WTC11 (cell line): ENCODE measurements around the gene ZNF343. TPM values are rescaled to one million over a fixed set of nuclear protein-coding genes. Genes with fewer than 3 reads are reported as not detected.

ENCODE experiments used
- ATAC-seq: fragments of 200-7000 bp; cut with Tn5 transposase; 2 replicates; pipeline ENCODE4 v1.10.0; 2021; ENCODE audit warnings: mild to moderate bottlenecking, moderate library complexity
- CTCF ChIA-PET: fragments of 300-600 bp; sonication (Branson Sonifier 250); formaldehyde crosslinking; loops from one replicate; lab custom pipeline; 2021; ENCODE audit warnings: antibody characterized with exemption; lab: Charles Lee
- POLR2A ChIA-PET: fragments of 350-600 bp; sonication (Branson Sonifier 250); formaldehyde crosslinking; loops from one replicate; lab custom pipeline; 2021; ENCODE audit warnings: antibody characterized with exemption; lab: Charles Lee
- DNase-seq: peaks from one replicate; pipeline ENCODE4 v3.0.0; 2021; ENCODE audit warnings: low spot score
- H3K27ac Mint-ChIP-seq: 2 replicates; pipeline ENCODE4 v1.8.0; 2021; ENCODE audit warnings: mixed read lengths
- H3K27me3 Mint-ChIP-seq: 2 replicates; pipeline ENCODE4 v1.8.0; 2021; ENCODE audit warnings: low read depth, mild to moderate bottlenecking, moderate library complexity, mixed read lengths
- H3K36me3 Mint-ChIP-seq: 2 replicates; pipeline ENCODE4 v1.8.0; 2021; ENCODE audit warnings: mixed read lengths
- H3K4me1 Mint-ChIP-seq: 2 replicates; pipeline ENCODE4 v1.8.0; 2022; ENCODE audit warnings: mixed read lengths
- H3K4me3 Mint-ChIP-seq: 2 replicates; pipeline ENCODE4 v1.8.0; 2021; ENCODE audit warnings: mild to moderate bottlenecking, moderate library complexity, mixed read lengths
- H3K9me3 Mint-ChIP-seq: 2 replicates; pipeline ENCODE4 v1.8.0; 2021; ENCODE audit warnings: mixed read lengths
- GABPB1 ChIP-seq: sonication (generic); formaldehyde crosslinking; IDR thresholded peaks from 2 replicates; pipeline ENCODE4 v1.8.1; 2023; ENCODE audit warnings: mild to moderate bottlenecking, missing genetic modification reagents
- KAT7 ChIP-seq: sonication (generic); formaldehyde crosslinking; IDR thresholded peaks from 2 replicates; pipeline ENCODE4 v1.8.1; 2023; ENCODE audit warnings: missing genetic modification reagents, mild to moderate bottlenecking, borderline replicate concordance
- MXD4 ChIP-seq: fragments of 250-450 bp; sonication (Bioruptor Pico); IDR thresholded peaks from 2 replicates; pipeline ENCODE4 v1.8.0; 2021; ENCODE audit warnings: mild to moderate bottlenecking, moderate library complexity, borderline replicate concordance
- NFE2L1 ChIP-seq: sonication (generic); formaldehyde crosslinking; IDR thresholded peaks from 2 replicates; pipeline ENCODE4 v1.8.1; 2023; ENCODE audit warnings: missing genetic modification reagents
- PRRX2 ChIP-seq: fragments of 250-450 bp; sonication (Bioruptor Pico); IDR thresholded peaks from 2 replicates; pipeline ENCODE4 v1.8.0; 2021; ENCODE audit warnings: mild to moderate bottlenecking
- RORB ChIP-seq: fragments of 250-450 bp; sonication (Bioruptor Pico); IDR thresholded peaks from 2 replicates; pipeline ENCODE4 v1.9.0; 2021; ENCODE audit warnings: mild to moderate bottlenecking
- SMAD3 ChIP-seq: sonication (generic); formaldehyde crosslinking; IDR thresholded peaks from 2 replicates; pipeline ENCODE4 v1.8.0; 2022; ENCODE audit warnings: missing genetic modification reagents, mild to moderate bottlenecking, borderline replicate concordance
- ZNF121 ChIP-seq: sonication (generic); formaldehyde crosslinking; IDR thresholded peaks from 2 replicates; pipeline ENCODE4 v1.8.0; 2023; ENCODE audit warnings: missing genetic modification reagents
- ZNF423 ChIP-seq: fragments of 250-450 bp; sonication (Bioruptor Pico); IDR thresholded peaks from 2 replicates; pipeline ENCODE4 v2.1.2; 2022; ENCODE audit warnings: mild to moderate bottlenecking, moderate library complexity
- total RNA-seq: library from RNA; stranded (reverse); gene quantifications from 3 replicates; pipeline ENCODE4 v1.2.3, GENCODE V29; 2021
- TF ChIP-seq, protein P1 (sequence below): fragments of 250-450 bp; sonication (Bioruptor Pico); conservative IDR thresholded peaks from 2 replicates; pipeline ENCODE4 v1.9.0; 2021; ENCODE audit warnings: mild to moderate bottlenecking
- TF ChIP-seq, protein P2 (sequence below): sonication (generic); formaldehyde crosslinking; conservative IDR thresholded peaks from 2 replicates; pipeline ENCODE4 v1.8.1; 2022; ENCODE audit warnings: mild to moderate bottlenecking, missing genetic modification reagents
- TF ChIP-seq, protein P3 (sequence below): sonication (generic); formaldehyde crosslinking; IDR thresholded peaks from 2 replicates; pipeline ENCODE4 v1.8.1; 2022; ENCODE audit warnings: low read depth, mild to moderate bottlenecking, moderate library complexity, missing genetic modification reagents, borderline replicate concordance
- TF ChIP-seq, protein P4 (sequence below): sonication (generic); formaldehyde crosslinking; IDR thresholded peaks from 2 replicates; pipeline ENCODE4 v1.8.1; 2023; ENCODE audit warnings: mild to moderate bottlenecking, missing genetic modification reagents, borderline replicate concordance
- TF ChIP-seq, protein P5 (sequence below): sonication (generic); formaldehyde crosslinking; IDR thresholded peaks from 2 replicates; pipeline ENCODE4 v1.8.0; 2023; ENCODE audit warnings: mild to moderate bottlenecking, missing genetic modification reagents
- TF ChIP-seq, protein P6 (sequence below): sonication (generic); formaldehyde crosslinking; IDR thresholded peaks from 2 replicates; pipeline ENCODE4 v1.8.0; 2023; ENCODE audit warnings: missing genetic modification reagents, mild to moderate bottlenecking, borderline replicate concordance

Gene ZNF343
- total RNA-seq, 1 experiment from 2014 or later, result 7.6 TPM

DNA sequence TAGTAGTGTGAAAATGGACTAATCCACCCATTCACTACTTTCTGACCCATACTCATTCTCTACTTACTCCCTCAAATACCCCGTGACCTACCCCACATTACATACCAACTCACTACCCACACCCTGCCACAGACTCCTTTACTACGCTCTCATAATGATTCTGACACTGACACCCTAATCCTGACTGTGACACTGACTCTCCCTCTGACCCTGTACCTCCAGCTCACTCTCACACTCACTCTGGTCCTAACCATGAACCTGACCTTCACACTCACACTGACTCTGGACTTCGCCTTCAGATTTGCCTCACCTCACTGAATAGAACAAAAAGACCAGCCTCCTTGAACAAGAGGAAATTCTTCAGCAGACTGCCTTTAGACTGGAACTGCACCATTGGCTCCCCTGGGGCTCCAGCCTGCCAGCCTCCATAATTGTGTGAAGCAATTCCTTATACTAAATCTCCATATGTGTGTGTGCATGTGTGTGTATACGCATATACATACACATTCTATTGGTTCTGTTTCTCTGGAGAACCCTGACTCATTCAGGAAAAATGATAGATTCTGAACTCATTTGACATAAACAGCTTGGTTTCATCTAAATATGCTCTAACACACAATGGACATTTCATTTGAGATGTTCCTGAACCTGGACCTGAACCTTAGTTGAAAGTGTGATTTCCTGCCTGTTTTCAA, 10.5 kb upstream of the ZNF343 start:
- DNase-seq (no peak), ATAC-seq (no peak)
- Mint-ChIP-seq H3K9me3 (no peaks in the 10 kb centered on the region), H3K4me1 (no peaks in the 10 kb centered on the region), H3K27me3 (peaks cover 60% of the 10 kb centered on the region), H3K4me3 (no peak overlapping the region), H3K27ac (no peak overlapping the region), H3K36me3 (no peaks in the 10 kb centered on the region)
- no peak for TF ChIP-seq GABPB1
- TF ChIP-seq, protein P1, sequence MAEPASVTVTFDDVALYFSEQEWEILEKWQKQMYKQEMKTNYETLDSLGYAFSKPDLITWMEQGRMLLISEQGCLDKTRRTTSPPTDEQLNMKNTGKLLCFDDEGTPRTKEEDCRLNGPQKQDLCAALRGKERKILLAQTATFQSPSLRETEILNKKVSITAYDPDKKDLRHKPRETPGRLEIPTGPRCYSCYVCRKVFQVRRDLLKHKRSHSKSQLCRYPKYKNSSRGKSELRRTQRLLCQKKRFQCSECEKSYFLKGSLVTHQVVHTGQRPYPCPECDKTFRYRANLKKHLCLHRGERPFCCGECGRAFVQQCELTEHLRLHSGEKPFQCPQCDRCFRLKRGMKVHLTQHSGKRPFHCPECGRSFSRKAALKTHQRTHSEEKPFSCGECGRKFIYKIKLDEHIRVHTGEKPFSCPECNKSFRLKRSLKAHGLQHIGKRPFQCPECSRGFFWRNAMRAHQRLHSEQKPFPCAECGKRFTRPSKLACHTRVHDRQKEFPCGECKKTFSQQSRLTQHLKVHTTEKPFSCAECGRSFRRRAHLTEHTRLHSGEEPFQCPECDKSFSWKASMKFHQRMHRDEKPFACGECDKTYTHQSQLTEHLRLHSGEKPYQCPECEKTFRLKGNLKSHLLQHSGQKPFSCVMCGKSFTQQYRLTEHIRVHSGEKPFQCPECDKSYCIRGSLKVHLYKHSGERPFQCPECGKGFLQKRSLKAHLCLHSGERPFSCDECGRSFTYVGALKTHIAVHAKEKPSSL (CRISPR knock-in tag), result no peak
- CTCF ChIA-PET, result no interaction called here
- POLR2A ChIA-PET, result interaction anchor here (0.5 kb wide), 1 partner anchor 15 kb away, joined by 3 read pairs; no protein-coding TSS in a partner anchor

DNA sequence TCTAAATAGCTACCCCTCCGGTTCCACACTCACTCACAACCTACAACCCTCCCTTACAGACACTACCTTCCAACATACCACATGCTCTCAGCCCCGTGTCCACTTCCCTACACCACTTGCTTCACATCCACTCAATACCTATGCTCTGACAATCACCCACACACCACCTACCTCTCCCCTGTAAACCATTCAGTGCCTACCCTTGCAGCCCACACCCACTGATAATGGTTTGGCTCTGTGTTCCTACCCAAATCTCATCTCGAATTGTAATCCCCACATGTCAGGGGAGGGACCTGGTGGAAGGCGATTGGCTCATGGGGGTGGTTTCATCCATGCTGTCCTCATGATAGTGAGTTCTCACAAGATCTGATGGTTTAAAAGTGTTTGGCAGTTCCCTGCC, 9.8 kb upstream of the ZNF343 start:
- no peak overlapping the region for H3K27ac Mint-ChIP-seq
- ATAC-seq (no peak), DNase-seq (no peak)
- H3K4me1 Mint-ChIP-seq, result no peaks in the 10 kb centered on the region
- POLR2A ChIA-PET, result no interaction called here
- no peaks in the 10 kb centered on the region for H3K9me3 Mint-ChIP-seq
- no peak for TF ChIP-seq SMAD3 (CRISPR knock-in tag)
- H3K27me3 Mint-ChIP-seq, result peaks cover 53% of the 10 kb centered on the region
- no peaks in the 10 kb centered on the region for H3K36me3 Mint-ChIP-seq
- CTCF ChIA-PET, result no interaction called here
- no peak overlapping the region for H3K4me3 Mint-ChIP-seq

DNA sequence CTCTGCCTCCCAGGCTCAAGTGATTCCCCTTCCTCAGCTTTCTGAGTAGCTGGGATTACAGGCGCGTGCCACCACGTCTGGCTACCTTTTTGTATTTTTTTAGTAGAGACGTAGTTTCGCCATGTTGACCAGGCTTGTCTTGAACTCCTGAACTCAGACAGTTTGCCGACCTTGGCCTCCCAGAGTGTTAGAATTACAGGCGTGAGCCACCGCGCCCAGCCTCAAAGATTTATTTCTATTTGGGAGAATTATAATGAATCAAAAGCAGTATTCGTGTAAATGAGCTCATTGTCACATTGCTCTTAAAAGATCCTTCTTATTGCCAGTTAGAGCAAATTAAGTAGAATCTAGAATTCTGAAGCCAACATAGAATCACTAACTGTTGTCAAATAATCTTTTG, 9.4 kb upstream of the ZNF343 start:
- no peaks in the 10 kb centered on the region for H3K4me1 Mint-ChIP-seq
- ChIA-PET CTCF (no interaction called here), POLR2A (no interaction called here)
- ATAC-seq (no peak), DNase-seq (no peak)
- H3K36me3 Mint-ChIP-seq, result no peaks in the 10 kb centered on the region
- no peak overlapping the region for H3K4me3 Mint-ChIP-seq
- H3K27me3 Mint-ChIP-seq, result peaks cover 48% of the 10 kb centered on the region
- H3K27ac Mint-ChIP-seq, result no peak overlapping the region
- H3K9me3 Mint-ChIP-seq, result no peaks in the 10 kb centered on the region
- TF ChIP-seq NFE2L1 (CRISPR knock-in tag), result no peak
- no peak for TF ChIP-seq GABPB1
- TF ChIP-seq, protein P2, sequence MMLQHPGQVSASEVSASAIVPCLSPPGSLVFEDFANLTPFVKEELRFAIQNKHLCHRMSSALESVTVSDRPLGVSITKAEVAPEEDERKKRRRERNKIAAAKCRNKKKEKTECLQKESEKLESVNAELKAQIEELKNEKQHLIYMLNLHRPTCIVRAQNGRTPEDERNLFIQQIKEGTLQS, result no peak
- no peak for TF ChIP-seq MXD4 (CRISPR knock-in tag)
- TF ChIP-seq, protein P3, sequence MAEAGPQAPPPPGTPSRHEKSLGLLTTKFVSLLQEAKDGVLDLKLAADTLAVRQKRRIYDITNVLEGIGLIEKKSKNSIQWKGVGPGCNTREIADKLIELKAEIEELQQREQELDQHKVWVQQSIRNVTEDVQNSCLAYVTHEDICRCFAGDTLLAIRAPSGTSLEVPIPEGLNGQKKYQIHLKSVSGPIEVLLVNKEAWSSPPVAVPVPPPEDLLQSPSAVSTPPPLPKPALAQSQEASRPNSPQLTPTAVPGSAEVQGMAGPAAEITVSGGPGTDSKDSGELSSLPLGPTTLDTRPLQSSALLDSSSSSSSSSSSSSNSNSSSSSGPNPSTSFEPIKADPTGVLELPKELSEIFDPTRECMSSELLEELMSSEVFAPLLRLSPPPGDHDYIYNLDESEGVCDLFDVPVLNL (CRISPR knock-in tag), result no peak
- TF ChIP-seq ZNF423, result no peak
- TF ChIP-seq, protein P4, sequence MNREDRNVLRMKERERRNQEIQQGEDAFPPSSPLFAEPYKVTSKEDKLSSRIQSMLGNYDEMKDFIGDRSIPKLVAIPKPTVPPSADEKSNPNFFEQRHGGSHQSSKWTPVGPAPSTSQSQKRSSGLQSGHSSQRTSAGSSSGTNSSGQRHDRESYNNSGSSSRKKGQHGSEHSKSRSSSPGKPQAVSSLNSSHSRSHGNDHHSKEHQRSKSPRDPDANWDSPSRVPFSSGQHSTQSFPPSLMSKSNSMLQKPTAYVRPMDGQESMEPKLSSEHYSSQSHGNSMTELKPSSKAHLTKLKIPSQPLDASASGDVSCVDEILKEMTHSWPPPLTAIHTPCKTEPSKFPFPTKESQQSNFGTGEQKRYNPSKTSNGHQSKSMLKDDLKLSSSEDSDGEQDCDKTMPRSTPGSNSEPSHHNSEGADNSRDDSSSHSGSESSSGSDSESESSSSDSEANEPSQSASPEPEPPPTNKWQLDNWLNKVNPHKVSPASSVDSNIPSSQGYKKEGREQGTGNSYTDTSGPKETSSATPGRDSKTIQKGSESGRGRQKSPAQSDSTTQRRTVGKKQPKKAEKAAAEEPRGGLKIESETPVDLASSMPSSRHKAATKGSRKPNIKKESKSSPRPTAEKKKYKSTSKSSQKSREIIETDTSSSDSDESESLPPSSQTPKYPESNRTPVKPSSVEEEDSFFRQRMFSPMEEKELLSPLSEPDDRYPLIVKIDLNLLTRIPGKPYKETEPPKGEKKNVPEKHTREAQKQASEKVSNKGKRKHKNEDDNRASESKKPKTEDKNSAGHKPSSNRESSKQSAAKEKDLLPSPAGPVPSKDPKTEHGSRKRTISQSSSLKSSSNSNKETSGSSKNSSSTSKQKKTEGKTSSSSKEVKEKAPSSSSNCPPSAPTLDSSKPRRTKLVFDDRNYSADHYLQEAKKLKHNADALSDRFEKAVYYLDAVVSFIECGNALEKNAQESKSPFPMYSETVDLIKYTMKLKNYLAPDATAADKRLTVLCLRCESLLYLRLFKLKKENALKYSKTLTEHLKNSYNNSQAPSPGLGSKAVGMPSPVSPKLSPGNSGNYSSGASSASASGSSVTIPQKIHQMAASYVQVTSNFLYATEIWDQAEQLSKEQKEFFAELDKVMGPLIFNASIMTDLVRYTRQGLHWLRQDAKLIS (CRISPR knock-in tag), result no peak
- no peak for TF ChIP-seq KAT7
- no peak for TF ChIP-seq PRRX2 (CRISPR knock-in tag)
- no peak for TF ChIP-seq ZNF121 (CRISPR knock-in tag)
- no peak for TF ChIP-seq RORB
- no peak for TF ChIP-seq SMAD3 (CRISPR knock-in tag)
- TF ChIP-seq, protein P5, sequence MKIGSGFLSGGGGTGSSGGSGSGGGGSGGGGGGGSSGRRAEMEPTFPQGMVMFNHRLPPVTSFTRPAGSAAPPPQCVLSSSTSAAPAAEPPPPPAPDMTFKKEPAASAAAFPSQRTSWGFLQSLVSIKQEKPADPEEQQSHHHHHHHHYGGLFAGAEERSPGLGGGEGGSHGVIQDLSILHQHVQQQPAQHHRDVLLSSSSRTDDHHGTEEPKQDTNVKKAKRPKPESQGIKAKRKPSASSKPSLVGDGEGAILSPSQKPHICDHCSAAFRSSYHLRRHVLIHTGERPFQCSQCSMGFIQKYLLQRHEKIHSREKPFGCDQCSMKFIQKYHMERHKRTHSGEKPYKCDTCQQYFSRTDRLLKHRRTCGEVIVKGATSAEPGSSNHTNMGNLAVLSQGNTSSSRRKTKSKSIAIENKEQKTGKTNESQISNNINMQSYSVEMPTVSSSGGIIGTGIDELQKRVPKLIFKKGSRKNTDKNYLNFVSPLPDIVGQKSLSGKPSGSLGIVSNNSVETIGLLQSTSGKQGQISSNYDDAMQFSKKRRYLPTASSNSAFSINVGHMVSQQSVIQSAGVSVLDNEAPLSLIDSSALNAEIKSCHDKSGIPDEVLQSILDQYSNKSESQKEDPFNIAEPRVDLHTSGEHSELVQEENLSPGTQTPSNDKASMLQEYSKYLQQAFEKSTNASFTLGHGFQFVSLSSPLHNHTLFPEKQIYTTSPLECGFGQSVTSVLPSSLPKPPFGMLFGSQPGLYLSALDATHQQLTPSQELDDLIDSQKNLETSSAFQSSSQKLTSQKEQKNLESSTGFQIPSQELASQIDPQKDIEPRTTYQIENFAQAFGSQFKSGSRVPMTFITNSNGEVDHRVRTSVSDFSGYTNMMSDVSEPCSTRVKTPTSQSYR, result no peak
- TF ChIP-seq, protein P6, sequence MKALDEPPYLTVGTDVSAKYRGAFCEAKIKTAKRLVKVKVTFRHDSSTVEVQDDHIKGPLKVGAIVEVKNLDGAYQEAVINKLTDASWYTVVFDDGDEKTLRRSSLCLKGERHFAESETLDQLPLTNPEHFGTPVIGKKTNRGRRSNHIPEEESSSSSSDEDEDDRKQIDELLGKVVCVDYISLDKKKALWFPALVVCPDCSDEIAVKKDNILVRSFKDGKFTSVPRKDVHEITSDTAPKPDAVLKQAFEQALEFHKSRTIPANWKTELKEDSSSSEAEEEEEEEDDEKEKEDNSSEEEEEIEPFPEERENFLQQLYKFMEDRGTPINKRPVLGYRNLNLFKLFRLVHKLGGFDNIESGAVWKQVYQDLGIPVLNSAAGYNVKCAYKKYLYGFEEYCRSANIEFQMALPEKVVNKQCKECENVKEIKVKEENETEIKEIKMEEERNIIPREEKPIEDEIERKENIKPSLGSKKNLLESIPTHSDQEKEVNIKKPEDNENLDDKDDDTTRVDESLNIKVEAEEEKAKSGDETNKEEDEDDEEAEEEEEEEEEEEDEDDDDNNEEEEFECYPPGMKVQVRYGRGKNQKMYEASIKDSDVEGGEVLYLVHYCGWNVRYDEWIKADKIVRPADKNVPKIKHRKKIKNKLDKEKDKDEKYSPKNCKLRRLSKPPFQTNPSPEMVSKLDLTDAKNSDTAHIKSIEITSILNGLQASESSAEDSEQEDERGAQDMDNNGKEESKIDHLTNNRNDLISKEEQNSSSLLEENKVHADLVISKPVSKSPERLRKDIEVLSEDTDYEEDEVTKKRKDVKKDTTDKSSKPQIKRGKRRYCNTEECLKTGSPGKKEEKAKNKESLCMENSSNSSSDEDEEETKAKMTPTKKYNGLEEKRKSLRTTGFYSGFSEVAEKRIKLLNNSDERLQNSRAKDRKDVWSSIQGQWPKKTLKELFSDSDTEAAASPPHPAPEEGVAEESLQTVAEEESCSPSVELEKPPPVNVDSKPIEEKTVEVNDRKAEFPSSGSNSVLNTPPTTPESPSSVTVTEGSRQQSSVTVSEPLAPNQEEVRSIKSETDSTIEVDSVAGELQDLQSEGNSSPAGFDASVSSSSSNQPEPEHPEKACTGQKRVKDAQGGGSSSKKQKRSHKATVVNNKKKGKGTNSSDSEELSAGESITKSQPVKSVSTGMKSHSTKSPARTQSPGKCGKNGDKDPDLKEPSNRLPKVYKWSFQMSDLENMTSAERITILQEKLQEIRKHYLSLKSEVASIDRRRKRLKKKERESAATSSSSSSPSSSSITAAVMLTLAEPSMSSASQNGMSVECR (CRISPR knock-in tag), result no peak
